Dedifferentiated amniotic fluid mesenchymal stem cell (primary cell): Measurements from ENCODE around the gene SPSB3.

ENCODE experiments used
- DNase-seq: peaks from one replicate; pipeline ENCODE4 v3.0.0-alpha.2; 2016; ENCODE audit errors: extremely low spot score

SPSB3 gene

GRCh38 chr16:1788708-1789100, 6.3 kb upstream of the SPSB3 start:
- no peak for DNase-seq

GRCh38 chr16:1788095-1788707, 5.8 kb upstream of the SPSB3 start:
- no peak for DNase-seq

- DNase-seq: no peak
These were observed 5.1 kb upstream of the SPSB3 start for GRCh38 chr16:1787322-1788094.

- DNase-seq: no peak
These were observed 4.6 kb upstream of the SPSB3 start for GRCh38 chr16:1787056-1787321.

- DNase-seq: no peak
These were observed 4.1 kb upstream of the SPSB3 start for GRCh38 chr16:1786242-1787055.

- no peak for DNase-seq
These were observed 3.4 kb upstream of the SPSB3 start for GRCh38 chr16:1785846-1786170.

- DNase-seq: no peak
These were observed 2.8 kb upstream of the SPSB3 start for GRCh38 chr16:1784977-1785845.

GRCh38 chr16:1781758-1782407, 488 bp downstream of the SPSB3 start:
- no peak for DNase-seq

GRCh38 chr16:1781254-1781653, 1.1 kb downstream of the SPSB3 start:
- DNase-seq: no peak

- no peak for DNase-seq
These were observed 1.7 kb downstream of the SPSB3 start for GRCh38 chr16:1780677-1781072.

- DNase-seq: no peak
These were observed 2.4 kb downstream of the SPSB3 start for GRCh38 chr16:1779741-1780676.

GRCh38 chr16:1779234-1779701, 3.1 kb downstream of the SPSB3 start:
- DNase-seq: no peak

- no peak for DNase-seq
These were observed 3.9 kb downstream of the SPSB3 start for GRCh38 chr16:1778200-1779179.

- DNase-seq: no peak
These were observed 4.8 kb downstream of the SPSB3 start for GRCh38 chr16:1777375-1778199.

GRCh38 chr16:1776991-1777374, 5.4 kb downstream of the SPSB3 start:
- DNase-seq: no peak

GRCh38 chr16:1776672-1776955, 5.8 kb downstream of the SPSB3 start:
- no peak for DNase-seq

- DNase-seq: no peak
These were observed 6.3 kb downstream of the SPSB3 start for GRCh38 chr16:1775846-1776671.
